CD4-positive, alpha-beta T cell (primary cell): ENCODE results near the gene C12orf60. TPM values are rescaled to one million over a fixed set of nuclear protein-coding genes. Genes with fewer than 3 reads are reported as not detected.

Source experiments
- ATAC-seq: fragments of 200-7000 bp; cut with Tn5 transposase; one replicate; pipeline ENCODE4 v1.10.0; 2022; ENCODE audit warnings: mild to moderate bottlenecking; ENCODE audit not compliant: poor library complexity
- CTCF ChIA-PET: fragments of 350-600 bp; sonication (Branson Sonifier 250); formaldehyde crosslinking; loops from one replicate; lab custom pipeline; 2021; ENCODE audit warnings: antibody characterized with exemption, inconsistent platforms; lab: Charles Lee
- POLR2A ChIA-PET: fragments of 350-600 bp; sonication (Branson Sonifier 250); formaldehyde crosslinking; loops from one replicate; lab custom pipeline; 2021; ENCODE audit warnings: antibody characterized with exemption, inconsistent platforms; lab: Charles Lee
- DNase-seq, 14 experiments: peaks; one replicate each; pipeline ENCODE4 v3.0.0-alpha.2; 2013 to 2020; ENCODE audit warnings: mixed read lengths in 2 of 14
- H3K27ac ChIP-seq, 2 donors: one replicate each; pipeline versions ENCODE4 v1.5.1 to v1.7.0; 2013; ENCODE audit warnings: low read length in 2 of 2, low read depth in 1 of 2, mild to moderate bottlenecking in 1 of 2
- H3K27me3 ChIP-seq, 2 experiments: 1 replicate in 1 of 2; 2 replicates in 1 of 2; pipeline versions ENCODE4 v1.6.1 to v1.7.0; 2013; ENCODE audit warnings: low read length in 2 of 2, control low read depth in 1 of 2, mild to moderate bottlenecking in 1 of 2, moderate library complexity in 1 of 2; ENCODE audit not compliant: insufficient read depth in 2 of 2, control insufficient read depth in 1 of 2
- H3K36me3 ChIP-seq: one replicate; pipeline ENCODE4 v1.6.1; 2013; ENCODE audit warnings: low read length, control low read depth; ENCODE audit not compliant: insufficient read depth
- H3K4me1 ChIP-seq: one replicate; pipeline ENCODE4 v1.6.1; 2013; ENCODE audit warnings: low read length, control low read depth; ENCODE audit not compliant: insufficient read depth
- H3K4me3 ChIP-seq: one replicate; pipeline ENCODE4 v1.5.1; 2013; ENCODE audit warnings: mild to moderate bottlenecking, low read length, moderate library complexity
- H3K9me3 ChIP-seq, 2 experiments: 1 replicate in 1 of 2; 2 replicates in 1 of 2; pipeline versions ENCODE4 v1.6.1 to v1.7.0; 2013; ENCODE audit warnings: low read length in 2 of 2, mild to moderate bottlenecking in 2 of 2, control low read depth in 1 of 2, moderate library complexity in 1 of 2; ENCODE audit not compliant: control insufficient read depth in 1 of 2, insufficient read depth in 1 of 2
- H3K27ac Mint-ChIP-seq: one replicate; pipeline ENCODE4 v1.8.0; 2020; ENCODE audit warnings: mixed read lengths
- H3K27me3 Mint-ChIP-seq: one replicate; pipeline ENCODE4 v1.8.0; 2021; ENCODE audit warnings: mixed read lengths
- H3K36me3 Mint-ChIP-seq: one replicate; pipeline ENCODE4 v1.8.0; 2021; ENCODE audit warnings: low read depth, mixed read lengths
- H3K4me1 Mint-ChIP-seq: one replicate; pipeline ENCODE4 v1.8.0; 2021; ENCODE audit warnings: low read depth, mixed read lengths
- H3K4me3 Mint-ChIP-seq: one replicate; pipeline ENCODE4 v1.8.0; 2020; ENCODE audit warnings: mild to moderate bottlenecking, mixed read lengths
- H3K9me3 Mint-ChIP-seq: one replicate; pipeline ENCODE4 v1.8.0; 2020; ENCODE audit warnings: mixed read lengths
- intact Hi-C, 2 experiments: fragments of 100-400 bp; cut with DNase I in 1 of 2; cut with micrococcal nuclease in 1 of 2; formaldehyde crosslinking; loops; one replicate each; pipeline versions ENCODE4 v1.15.1 to v1.9.0; 2023 to 2025; cut with DNase I, micrococcal nuclease
- total RNA-seq, 174 experiments: library from RNA in 2 of 174; stranded (reverse) in 2 of 174; gene quantifications; one replicate each; pipeline ENCODE4 v1.2.3 and lab custom pipeline; 2021 to 2026
- TF ChIP-seq, protein P1 (sequence below): fragments of 200-600 bp; IDR thresholded peaks from one replicate; pipeline ENCODE4 v1.8.0; 2022; ENCODE audit warnings: antibody characterized with exemption, mild to moderate bottlenecking

The C12orf60 gene
- total RNA-seq, 2 experiments from 2014 or later, result 0.11 to 0.22 TPM

DNA sequence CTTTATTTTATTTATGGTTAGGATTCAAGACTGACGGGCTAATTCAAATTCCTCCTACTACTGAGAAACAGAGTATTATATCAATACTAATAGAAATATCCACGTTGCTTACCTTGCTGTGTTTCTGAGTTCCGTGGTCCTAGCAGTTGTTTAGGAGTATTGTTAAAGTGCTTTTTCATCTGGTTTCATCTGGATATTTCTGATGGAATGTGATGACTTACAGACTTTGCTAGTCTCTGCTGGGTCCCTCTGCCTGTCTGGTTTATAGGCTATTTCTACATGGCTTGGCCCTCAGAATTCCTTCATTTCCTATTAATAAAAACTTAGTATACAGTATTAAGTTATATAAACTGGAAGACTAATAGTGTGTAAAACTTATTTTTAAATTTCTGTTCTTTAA is 10.5 kb downstream of the C12orf60 start, which contains the start of gene SMCO3:
SMCO3 (minus strand) TSS at position 169 of the 400 bp plus-strand sequence. CDS start 7,502 bp downstream, outside the sequence.
- ChIA-PET POLR2A (interaction anchor here (1.3 kb wide), 1 partner anchor 11 kb away, joined by 4 read pairs; no protein-coding TSS in a partner anchor), CTCF (interaction anchor here (0.8 kb wide), 1 partner anchor 11 kb away, joined by 3 read pairs; the partner anchor contains the start of genes C12orf60 and WBP11)
- Histone ChIP-seq H3K4me1 (no peaks in the 10 kb centered on the region), H3K36me3 (no peaks in the 10 kb centered on the region), H3K4me3 (no peak within 1 kb of the TSS), H3K27ac (no peak within 1 kb of the TSS), H3K27me3 (no peaks in the 10 kb centered on the region), H3K9me3 (peaks cover 0 to 3% of the 10 kb centered on the region in 2 experiments)
- no peaks in the 10 kb centered on the region for H3K36me3 Mint-ChIP-seq
- ATAC-seq (no peak), DNase-seq (no peak)
- TF ChIP-seq, protein P1, sequence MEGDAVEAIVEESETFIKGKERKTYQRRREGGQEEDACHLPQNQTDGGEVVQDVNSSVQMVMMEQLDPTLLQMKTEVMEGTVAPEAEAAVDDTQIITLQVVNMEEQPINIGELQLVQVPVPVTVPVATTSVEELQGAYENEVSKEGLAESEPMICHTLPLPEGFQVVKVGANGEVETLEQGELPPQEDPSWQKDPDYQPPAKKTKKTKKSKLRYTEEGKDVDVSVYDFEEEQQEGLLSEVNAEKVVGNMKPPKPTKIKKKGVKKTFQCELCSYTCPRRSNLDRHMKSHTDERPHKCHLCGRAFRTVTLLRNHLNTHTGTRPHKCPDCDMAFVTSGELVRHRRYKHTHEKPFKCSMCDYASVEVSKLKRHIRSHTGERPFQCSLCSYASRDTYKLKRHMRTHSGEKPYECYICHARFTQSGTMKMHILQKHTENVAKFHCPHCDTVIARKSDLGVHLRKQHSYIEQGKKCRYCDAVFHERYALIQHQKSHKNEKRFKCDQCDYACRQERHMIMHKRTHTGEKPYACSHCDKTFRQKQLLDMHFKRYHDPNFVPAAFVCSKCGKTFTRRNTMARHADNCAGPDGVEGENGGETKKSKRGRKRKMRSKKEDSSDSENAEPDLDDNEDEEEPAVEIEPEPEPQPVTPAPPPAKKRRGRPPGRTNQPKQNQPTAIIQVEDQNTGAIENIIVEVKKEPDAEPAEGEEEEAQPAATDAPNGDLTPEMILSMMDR, result no peak
- peaks cover 16% of the 10 kb centered on the region for H3K4me1 Mint-ChIP-seq
- no peak within 1 kb of the TSS for H3K4me3 Mint-ChIP-seq
- H3K27me3 Mint-ChIP-seq, result peaks cover 6% of the 10 kb centered on the region
- H3K9me3 Mint-ChIP-seq, result no peaks in the 10 kb centered on the region
- H3K27ac Mint-ChIP-seq, result no peak within 1 kb of the TSS
- intact Hi-C loops, result no loop called here

DNA sequence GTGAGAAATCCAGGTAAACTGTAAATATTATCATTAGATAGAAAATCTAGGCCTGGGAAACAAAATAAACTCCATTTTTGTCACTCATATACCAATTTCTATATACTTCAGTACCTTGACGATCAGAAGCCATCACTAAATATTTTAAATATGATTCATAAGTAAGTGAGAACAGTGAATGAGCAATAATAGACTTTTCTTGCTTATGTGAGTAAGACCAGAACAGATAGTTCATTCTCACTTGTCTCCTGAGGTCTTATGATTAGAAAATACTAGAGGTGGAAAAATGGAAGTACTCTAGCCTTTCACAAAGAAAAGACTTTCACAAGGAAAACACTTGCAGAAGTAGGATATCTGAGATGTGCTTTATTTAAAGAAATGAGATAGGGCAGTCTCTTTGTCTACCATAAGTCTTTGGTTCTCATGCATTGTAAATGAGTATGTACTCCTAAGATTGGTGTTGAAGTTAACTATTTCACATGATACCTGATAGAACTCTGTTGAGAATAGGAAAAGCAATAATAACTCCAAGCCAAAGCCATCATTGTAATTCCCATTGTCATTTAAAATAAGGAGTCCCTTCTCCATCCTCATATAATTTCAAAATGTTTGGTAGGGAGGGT is 20.7 kb downstream of the C12orf60 start:
- POLR2A ChIA-PET, result no interaction called here
- H3K9me3 Mint-ChIP-seq, result no peaks in the 10 kb centered on the region
- intact Hi-C loops, result no loop called here
- no peaks in the 10 kb centered on the region for H3K9me3 ChIP-seq
- no peaks in the 10 kb centered on the region for H3K36me3 ChIP-seq
- TF ChIP-seq, protein P1, result no peak
- no peak for DNase-seq
- no peak overlapping the region for H3K27ac ChIP-seq
- ATAC-seq, result no peak
- no peaks in the 10 kb centered on the region for H3K4me1 ChIP-seq
- H3K27me3 Mint-ChIP-seq, result peaks cover 5% of the 10 kb centered on the region
- H3K4me1 Mint-ChIP-seq, result no peaks in the 10 kb centered on the region
- CTCF ChIA-PET, result interaction anchor here (0.7 kb wide), 1 partner anchor 11 kb away, joined by 3 read pairs; no protein-coding TSS in a partner anchor
- H3K36me3 Mint-ChIP-seq, result no peaks in the 10 kb centered on the region
- no peaks in the 10 kb centered on the region for H3K27me3 ChIP-seq
- no peak overlapping the region for H3K4me3 ChIP-seq
- H3K4me3 Mint-ChIP-seq, result no peak overlapping the region
- H3K27ac Mint-ChIP-seq, result no peak overlapping the region

DNA sequence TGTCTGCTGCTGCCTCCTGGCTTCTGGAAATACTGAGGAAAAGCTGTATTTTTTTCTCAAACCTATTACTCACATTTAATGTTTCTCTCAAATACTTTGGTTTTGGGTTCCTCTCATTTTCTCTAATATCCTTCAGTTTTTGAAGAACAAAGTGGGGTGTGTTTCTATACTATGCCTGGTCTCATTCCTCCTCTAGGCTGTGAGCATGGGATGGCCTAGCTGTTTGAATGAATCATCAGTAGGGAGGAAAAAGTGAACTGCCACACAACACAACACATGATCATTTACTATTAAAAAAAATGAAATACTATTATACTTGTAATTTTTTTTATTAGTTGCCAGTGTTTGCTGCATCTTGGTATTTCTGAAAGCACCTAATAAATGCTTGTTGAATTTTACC is 21.8 kb downstream of the C12orf60 start:
- no peaks in the 10 kb centered on the region for H3K9me3 ChIP-seq
- no peaks in the 10 kb centered on the region for H3K27me3 ChIP-seq
- TF ChIP-seq, protein P1, result no peak
- H3K4me3 ChIP-seq, result no peak overlapping the region
- DNase-seq, result no peak
- no peaks in the 10 kb centered on the region for H3K36me3 ChIP-seq
- ChIA-PET POLR2A (interaction anchor here (0.9 kb wide), 1 partner anchor 11 kb away, joined by 4 read pairs; no protein-coding TSS in a partner anchor), CTCF (interaction anchor here (0.7 to 1.2 kb wide), 2 partner anchors 16 to 55 kb away, joined by 3 to 4 read pairs; no protein-coding TSS in a partner anchor)
- intact Hi-C loops, result no loop called here
- H3K4me3 Mint-ChIP-seq, result no peak overlapping the region
- H3K4me1 Mint-ChIP-seq, result no peaks in the 10 kb centered on the region
- no peaks in the 10 kb centered on the region for H3K36me3 Mint-ChIP-seq
- no peak overlapping the region for H3K27ac ChIP-seq
- no peaks in the 10 kb centered on the region for H3K4me1 ChIP-seq
- H3K27ac Mint-ChIP-seq, result no peak overlapping the region
- peaks cover 5% of the 10 kb centered on the region for H3K27me3 Mint-ChIP-seq
- no peak for ATAC-seq
- no peaks in the 10 kb centered on the region for H3K9me3 Mint-ChIP-seq
